HepG2 (cell line): ENCODE results near the gene PARP3. TPM values are rescaled to one million over a fixed set of nuclear protein-coding genes. Genes with fewer than 3 reads are reported as not detected.
A peak's percentile ranks its signal among the peaks of the same experiment; 100 is the strongest.

Experiments used
- DR1 ChIP-seq: sonication (generic); formaldehyde crosslinking; IDR thresholded peaks from 2 replicates; pipeline ENCODE4 v1.8.0; 2021; ENCODE audit warnings: mild to moderate bottlenecking, missing genetic modification reagents, inconsistent platforms
- ELF3 ChIP-seq: IDR thresholded peaks from 2 replicates; pipeline ENCODE4 v1.6.1; 2016; ENCODE audit warnings: missing genetic modification reagents, missing compliant biosample characterization
- FLYWCH1 ChIP-seq: sonication (generic); formaldehyde crosslinking; IDR thresholded peaks from 2 replicates; pipeline ENCODE4 v1.8.1; 2023; ENCODE audit warnings: mild to moderate bottlenecking, missing genetic modification reagents
- HIVEP1 ChIP-seq: sonication (generic); formaldehyde crosslinking; IDR thresholded peaks from 2 replicates; pipeline ENCODE4 v1.4.0; 2020; ENCODE audit warnings: mild to moderate bottlenecking, missing genetic modification reagents
- KLF11 ChIP-seq: IDR thresholded peaks from 2 replicates; pipeline ENCODE4 v1.6.1; 2016; ENCODE audit warnings: missing compliant biosample characterization
- NFKB2 ChIP-seq: sonication (generic); formaldehyde crosslinking; IDR thresholded peaks from 2 replicates; pipeline ENCODE4 v1.4.0; 2020; ENCODE audit warnings: missing genetic modification reagents, borderline replicate concordance
- NRL ChIP-seq: sonication (generic); formaldehyde crosslinking; IDR thresholded peaks from 2 replicates; pipeline ENCODE4 v1.5.0; 2020; ENCODE audit warnings: missing genetic modification reagents, mild to moderate bottlenecking, moderate library complexity, borderline replicate concordance
- PCBP1 ChIP-seq: fragments of 200-400 bp; formaldehyde crosslinking; IDR thresholded peaks from 2 replicates; pipeline ENCODE4 v1.6.1; 2017; ENCODE audit warnings: mild to moderate bottlenecking, low read depth, low read length, borderline replicate concordance
- RARG ChIP-seq: sonication (generic); formaldehyde crosslinking; IDR thresholded peaks from 2 replicates; pipeline ENCODE4 v1.4.0; 2020; ENCODE audit warnings: low read depth, mild to moderate bottlenecking, missing genetic modification reagents
- REPIN1 ChIP-seq: sonication (generic); formaldehyde crosslinking; IDR thresholded peaks from 2 replicates; pipeline ENCODE4 v1.8.0; 2022; ENCODE audit warnings: missing genetic modification reagents, low read depth, mild to moderate bottlenecking, borderline replicate concordance
- SRY ChIP-seq: sonication (generic); formaldehyde crosslinking; IDR thresholded peaks from 2 replicates; pipeline ENCODE4 v1.8.0; 2022; ENCODE audit warnings: mild to moderate bottlenecking, missing genetic modification reagents
- ZKSCAN5 ChIP-seq: sonication (generic); formaldehyde crosslinking; IDR thresholded peaks from 2 replicates; pipeline ENCODE4 v1.5.1; 2020; ENCODE audit warnings: mild to moderate bottlenecking, missing genetic modification reagents
- ZNF256 ChIP-seq: sonication (generic); formaldehyde crosslinking; conservative IDR thresholded peaks from 2 replicates; pipeline ENCODE4 v1.4.0; 2020; ENCODE audit warnings: missing genetic modification reagents
- ZNF263 ChIP-seq: sonication (generic); formaldehyde crosslinking; IDR thresholded peaks from 2 replicates; pipeline ENCODE4 v1.4.0; 2020; ENCODE audit warnings: missing genetic modification reagents
- ZNF264 ChIP-seq: sonication (generic); formaldehyde crosslinking; IDR thresholded peaks from 2 replicates; pipeline ENCODE4 v1.4.0; 2020; ENCODE audit warnings: missing genetic modification reagents
- ZNF589 ChIP-seq: sonication (generic); formaldehyde crosslinking; conservative IDR thresholded peaks from 2 replicates; pipeline ENCODE4 v1.8.0; 2022; ENCODE audit warnings: mild to moderate bottlenecking, moderate library complexity, missing genetic modification reagents
- ZNF672 ChIP-seq: sonication (generic); formaldehyde crosslinking; IDR thresholded peaks from 2 replicates; pipeline ENCODE4 v1.8.1; 2022; ENCODE audit warnings: missing genetic modification reagents
- ZNF724P ChIP-seq: sonication (generic); formaldehyde crosslinking; IDR thresholded peaks from 2 replicates; pipeline ENCODE4 v1.8.0; 2022; ENCODE audit warnings: missing genetic modification reagents, borderline replicate concordance
- polyA plus RNA-seq, 8 experiments: library from polyadenylated mRNA; depleted of rRNA in 3 of 8; stranded (reverse) in 7 of 8; unstranded in 1 of 8; fragments of >200 nt; fragmentation: Illumina TruSeq in 4 of 8; extraction: Trizol in 4 of 8; gene quantifications; 2 replicates each; pipeline versions ENCODE4 v1.2.1 to v1.2.3, GENCODE V29; 2011 to 2016; ENCODE audit warnings: low read depth in 4 of 8, missing spikeins in 1 of 8, mixed read lengths in 1 of 8; ENCODE audit not compliant: insufficient read depth in 1 of 8
- total RNA-seq, 5 experiments: library from RNA; depleted of rRNA; stranded (reverse); fragments of >200 nt; fragmentation: Illumina TruSeq; extraction: Trizol; gene quantifications; 2 replicates each; pipeline ENCODE4 v1.2.3, GENCODE V29; 2016; ENCODE audit warnings: low read depth in 1 of 5
- TF ChIP-seq, protein P1 (sequence below): sonication (generic); formaldehyde crosslinking; IDR thresholded peaks from 2 replicates; pipeline ENCODE4 v1.5.1; 2020; ENCODE audit warnings: mild to moderate bottlenecking, missing genetic modification reagents, moderate library complexity
- TF ChIP-seq, protein P2 (sequence below): sonication (generic); formaldehyde crosslinking; IDR thresholded peaks from 2 replicates; pipeline ENCODE4 v1.5.1; 2020; ENCODE audit warnings: mild to moderate bottlenecking, moderate library complexity, missing genetic modification reagents
- TF ChIP-seq, protein P3 (sequence below): sonication (generic); formaldehyde crosslinking; conservative IDR thresholded peaks from 2 replicates; pipeline ENCODE4 v1.5.0; 2020; ENCODE audit warnings: missing genetic modification reagents
- TF ChIP-seq, protein P4 (sequence below): IDR thresholded peaks from 2 replicates; pipeline ENCODE4 v1.6.1; 2016; ENCODE audit warnings: low read depth

Gene PARP3
- total and polyA plus RNA-seq, 2 of the 13 experiments (the other 11 are each of a cell fraction or from before 2014, with no cell fraction given): 11.2 to 21.5 TPM

DNA sequence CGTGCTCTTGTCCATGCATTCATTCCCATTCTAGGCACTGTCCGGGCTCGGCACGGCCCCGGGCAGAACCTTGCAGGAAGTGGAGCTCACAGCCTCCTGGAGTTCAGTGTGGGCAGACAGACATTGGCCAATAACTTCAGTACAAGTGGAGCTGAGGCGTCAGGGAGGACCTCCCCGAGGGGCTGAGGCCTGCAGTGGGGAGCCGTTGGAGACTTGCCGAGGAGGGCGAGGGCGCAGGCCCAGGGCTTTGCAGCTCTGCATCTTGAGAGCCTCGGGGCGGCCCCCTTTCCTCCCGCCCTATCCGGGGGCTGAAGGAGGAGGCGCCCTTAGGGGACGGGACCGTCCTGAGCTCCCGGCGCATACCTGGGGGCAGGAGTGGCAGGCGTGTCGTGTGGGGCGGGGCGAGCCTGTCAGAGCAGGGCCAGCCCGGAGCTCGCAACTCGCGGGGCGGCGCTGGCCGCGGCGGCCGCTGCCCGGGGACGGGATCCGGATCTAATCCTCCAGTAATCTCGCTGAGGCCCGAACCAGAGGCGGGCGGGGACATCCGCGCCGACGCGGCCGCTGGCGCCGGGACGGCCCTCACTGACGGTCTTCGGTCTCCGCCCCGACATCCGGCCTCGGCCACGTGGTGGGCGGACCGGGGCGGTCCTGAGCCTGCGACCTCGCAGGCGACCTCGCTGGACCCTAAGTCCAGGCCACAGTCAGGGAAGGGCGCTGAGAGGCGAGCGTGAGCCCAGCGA is 40.8 kb downstream of the PARP3 start, which contains the start of gene ACY1 (continued):
- TF ChIP-seq ZKSCAN5 (CRISPR knock-in tag) (no peak), KLF11 (CRISPR knock-in tag) (0 out of 2 replicates have a peak, but pooled peaks have one; percentile 31), HIVEP1 (CRISPR knock-in tag) (no peak), ZNF724P (CRISPR knock-in tag) (peak; percentile 17; the same call in 1 of the 2 replicates), NRL (CRISPR knock-in tag) (no peak; the same call in 1 of the 2 replicates), ZNF264 (CRISPR knock-in tag) (no peak; the same call in none of the 2 replicates), ZNF256 (CRISPR knock-in tag) (0 out of 2 replicates have a peak, but pooled peaks have one; percentile 48), NFKB2 (CRISPR knock-in tag) (peak; percentile 66), FLYWCH1 (no peak), ZNF672 (CRISPR knock-in tag) (no peak), PCBP1 (no peak), REPIN1 (CRISPR knock-in tag) (peak; percentile 69), ZNF263 (CRISPR knock-in tag) (no peak), DR1 (CRISPR knock-in tag) (no peak; the same call in 1 of the 2 replicates), SRY (CRISPR knock-in tag) (peak; percentile 45; the same call in 1 of the 2 replicates), ZNF589 (CRISPR knock-in tag) (peak; percentile 76; the same call in 1 of the 2 replicates), ELF3 (CRISPR knock-in tag) (peak; percentile 89), RARG (peak; percentile 89; the same call in 1 of the 2 replicates)
- TF ChIP-seq, protein P1, sequence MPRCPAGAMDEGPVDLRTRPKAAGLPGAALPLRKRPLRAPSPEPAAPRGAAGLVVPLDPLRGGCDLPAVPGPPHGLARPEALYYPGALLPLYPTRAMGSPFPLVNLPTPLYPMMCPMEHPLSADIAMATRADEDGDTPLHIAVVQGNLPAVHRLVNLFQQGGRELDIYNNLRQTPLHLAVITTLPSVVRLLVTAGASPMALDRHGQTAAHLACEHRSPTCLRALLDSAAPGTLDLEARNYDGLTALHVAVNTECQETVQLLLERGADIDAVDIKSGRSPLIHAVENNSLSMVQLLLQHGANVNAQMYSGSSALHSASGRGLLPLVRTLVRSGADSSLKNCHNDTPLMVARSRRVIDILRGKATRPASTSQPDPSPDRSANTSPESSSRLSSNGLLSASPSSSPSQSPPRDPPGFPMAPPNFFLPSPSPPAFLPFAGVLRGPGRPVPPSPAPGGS (CRISPR knock-in tag): peak; percentile 60; the same call in 1 of the 2 replicates
- TF ChIP-seq, protein P2, sequence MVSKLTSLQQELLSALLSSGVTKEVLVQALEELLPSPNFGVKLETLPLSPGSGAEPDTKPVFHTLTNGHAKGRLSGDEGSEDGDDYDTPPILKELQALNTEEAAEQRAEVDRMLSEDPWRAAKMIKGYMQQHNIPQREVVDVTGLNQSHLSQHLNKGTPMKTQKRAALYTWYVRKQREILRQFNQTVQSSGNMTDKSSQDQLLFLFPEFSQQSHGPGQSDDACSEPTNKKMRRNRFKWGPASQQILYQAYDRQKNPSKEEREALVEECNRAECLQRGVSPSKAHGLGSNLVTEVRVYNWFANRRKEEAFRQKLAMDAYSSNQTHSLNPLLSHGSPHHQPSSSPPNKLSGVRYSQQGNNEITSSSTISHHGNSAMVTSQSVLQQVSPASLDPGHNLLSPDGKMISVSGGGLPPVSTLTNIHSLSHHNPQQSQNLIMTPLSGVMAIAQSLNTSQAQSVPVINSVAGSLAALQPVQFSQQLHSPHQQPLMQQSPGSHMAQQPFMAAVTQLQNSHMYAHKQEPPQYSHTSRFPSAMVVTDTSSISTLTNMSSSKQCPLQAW (CRISPR knock-in tag): peak; percentile 91
- TF ChIP-seq, protein P3, sequence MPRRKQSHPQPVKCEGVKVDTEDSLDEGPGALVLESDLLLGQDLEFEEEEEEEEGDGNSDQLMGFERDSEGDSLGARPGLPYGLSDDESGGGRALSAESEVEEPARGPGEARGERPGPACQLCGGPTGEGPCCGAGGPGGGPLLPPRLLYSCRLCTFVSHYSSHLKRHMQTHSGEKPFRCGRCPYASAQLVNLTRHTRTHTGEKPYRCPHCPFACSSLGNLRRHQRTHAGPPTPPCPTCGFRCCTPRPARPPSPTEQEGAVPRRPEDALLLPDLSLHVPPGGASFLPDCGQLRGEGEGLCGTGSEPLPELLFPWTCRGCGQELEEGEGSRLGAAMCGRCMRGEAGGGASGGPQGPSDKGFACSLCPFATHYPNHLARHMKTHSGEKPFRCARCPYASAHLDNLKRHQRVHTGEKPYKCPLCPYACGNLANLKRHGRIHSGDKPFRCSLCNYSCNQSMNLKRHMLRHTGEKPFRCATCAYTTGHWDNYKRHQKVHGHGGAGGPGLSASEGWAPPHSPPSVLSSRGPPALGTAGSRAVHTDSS (CRISPR knock-in tag): no peak
- TF ChIP-seq, protein P4, sequence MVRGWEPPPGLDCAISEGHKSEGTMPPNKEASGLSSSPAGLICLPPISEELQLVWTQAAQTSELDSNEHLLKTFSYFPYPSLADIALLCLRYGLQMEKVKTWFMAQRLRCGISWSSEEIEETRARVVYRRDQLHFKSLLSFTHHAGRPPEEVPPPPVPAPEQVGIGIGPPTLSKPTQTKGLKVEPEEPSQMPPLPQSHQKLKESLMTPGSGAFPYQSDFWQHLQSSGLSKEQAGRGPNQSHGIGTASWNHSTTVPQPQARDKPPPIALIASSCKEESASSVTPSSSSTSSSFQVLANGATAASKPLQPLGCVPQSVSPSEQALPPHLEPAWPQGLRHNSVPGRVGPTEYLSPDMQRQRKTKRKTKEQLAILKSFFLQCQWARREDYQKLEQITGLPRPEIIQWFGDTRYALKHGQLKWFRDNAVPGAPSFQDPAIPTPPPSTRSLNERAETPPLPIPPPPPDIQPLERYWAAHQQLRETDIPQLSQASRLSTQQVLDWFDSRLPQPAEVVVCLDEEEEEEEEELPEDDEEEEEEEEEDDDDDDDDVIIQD (CRISPR knock-in tag): peak; percentile 54; the same call in 1 of the 2 replicates
